Breast epithelium (tissue), 3 donors: ENCODE measurements around the gene ACSS2.

ENCODE experiments used
- CTCF ChIP-seq, 3 donors: fragments of 450-650 bp; IDR thresholded peaks; one replicate each; pipeline ENCODE4 v1.5.1; 2016 to 2017; ENCODE audit warnings: antibody characterized with exemption in 3 of 3, mild to moderate bottlenecking in 3 of 3, moderate library complexity in 3 of 3
- POLR2A ChIP-seq: fragments of 450-650 bp; IDR thresholded peaks from one replicate; pipeline ENCODE4 v1.6.1; 2016; ENCODE audit warnings: antibody characterized with exemption, mild to moderate bottlenecking, moderate library complexity
- POLR2AphosphoS5 ChIP-seq, 3 donors: sonication (generic); formaldehyde crosslinking; IDR thresholded peaks; one replicate each; pipeline ENCODE4 v1.6.1; 2017; ENCODE audit warnings: antibody characterized with exemption in 3 of 3

- TF ChIP-seq CTCF (IDR thresholded peaks at IDR 0.05) (no peak), POLR2AphosphoS5 (IDR thresholded peaks at IDR 0.05) (no peak), POLR2A (no peak)
These were observed 88.1 kb downstream of the ACSS2 start for GRCh38 chr20:34964486-34964885.
